ENCODE results near the gene NT5C1B. TPM values are rescaled to one million over a fixed set of nuclear protein-coding genes. Genes with fewer than 3 reads are reported as not detected.

NT5C1B gene
- total and polyA plus RNA-seq, 2 experiments from 2014 or later, result not detected

DNA sequence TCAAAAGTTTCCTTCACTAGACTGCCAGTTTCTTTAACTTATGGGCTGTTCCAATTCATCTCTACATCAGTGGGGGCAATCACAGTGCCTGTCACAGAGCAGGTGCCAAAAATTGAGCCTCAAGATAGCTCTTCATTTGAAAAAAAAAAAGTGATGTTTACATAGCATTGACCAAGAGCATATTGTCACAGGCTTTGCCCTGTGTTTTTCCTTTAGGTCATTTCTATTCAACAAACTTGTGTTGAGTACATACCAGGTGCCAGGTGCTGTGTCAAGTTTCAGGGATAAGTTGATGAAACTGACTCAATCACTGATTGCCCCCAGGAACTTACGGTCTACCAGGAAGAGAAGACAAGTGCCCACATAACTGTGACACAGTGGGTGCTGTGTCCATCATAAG is 22.2 kb upstream of the NT5C1B start:
- DNase-seq (ENCODE audit: low spot score), result no peak
- no peaks in the 10 kb centered on the region for H3F3A ChIP-seq (replicated peaks; ENCODE audit: low read depth)
- H3K9me2 ChIP-seq (ENCODE audit: insufficient read depth), result peaks cover 7% of the 10 kb centered on the region; the same call in 1 of the 2 replicates
- no peak overlapping the region for H3K4me2 ChIP-seq
- Mint-ChIP-seq H3K27me3 (ENCODE audit: insufficient read depth, low read depth, poor library complexity) (no peaks in the 10 kb centered on the region), H3K9me3 (no peaks in the 10 kb centered on the region; the same call in 2 of the 3 replicates), H3K36me3 (ENCODE audit: low read depth) (no peaks in the 10 kb centered on the region), H3K27ac (no peak overlapping the region), H3K4me1 (peaks cover 5% of the 10 kb centered on the region; the same call in 1 of the 3 replicates), H3K4me3 (no peak overlapping the region)
- no peaks in the 10 kb centered on the region for H4K20me1 ChIP-seq (replicated peaks; ENCODE audit: insufficient read depth)
- H2AFZ ChIP-seq, result no peak overlapping the region
- no peak for ATAC-seq
- no peak overlapping the region for H3K27ac ChIP-seq (ENCODE audit: low read depth)
- H3K79me2 ChIP-seq (replicated peaks; ENCODE audit: insufficient read depth), result no peaks in the 10 kb centered on the region
- TF ChIP-seq ZNF114 (CRISPR knock-in tag; IDR thresholded peaks at IDR 0.05), result no peak
- TF ChIP-seq ZNF331 (CRISPR knock-in tag; IDR thresholded peaks at IDR 0.05; ENCODE audit: low read depth), result no peak
- TF ChIP-seq EZH2 (IDR thresholded peaks at IDR 0.05; ENCODE audit: low read depth, unreplicated experiment), result no peak
- TF ChIP-seq, protein P1, sequence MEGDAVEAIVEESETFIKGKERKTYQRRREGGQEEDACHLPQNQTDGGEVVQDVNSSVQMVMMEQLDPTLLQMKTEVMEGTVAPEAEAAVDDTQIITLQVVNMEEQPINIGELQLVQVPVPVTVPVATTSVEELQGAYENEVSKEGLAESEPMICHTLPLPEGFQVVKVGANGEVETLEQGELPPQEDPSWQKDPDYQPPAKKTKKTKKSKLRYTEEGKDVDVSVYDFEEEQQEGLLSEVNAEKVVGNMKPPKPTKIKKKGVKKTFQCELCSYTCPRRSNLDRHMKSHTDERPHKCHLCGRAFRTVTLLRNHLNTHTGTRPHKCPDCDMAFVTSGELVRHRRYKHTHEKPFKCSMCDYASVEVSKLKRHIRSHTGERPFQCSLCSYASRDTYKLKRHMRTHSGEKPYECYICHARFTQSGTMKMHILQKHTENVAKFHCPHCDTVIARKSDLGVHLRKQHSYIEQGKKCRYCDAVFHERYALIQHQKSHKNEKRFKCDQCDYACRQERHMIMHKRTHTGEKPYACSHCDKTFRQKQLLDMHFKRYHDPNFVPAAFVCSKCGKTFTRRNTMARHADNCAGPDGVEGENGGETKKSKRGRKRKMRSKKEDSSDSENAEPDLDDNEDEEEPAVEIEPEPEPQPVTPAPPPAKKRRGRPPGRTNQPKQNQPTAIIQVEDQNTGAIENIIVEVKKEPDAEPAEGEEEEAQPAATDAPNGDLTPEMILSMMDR (conservative IDR thresholded peaks at IDR 0.05; ENCODE audit: low read depth in 2 of 2), result no peak
- no peak for TF ChIP-seq NANOG (IDR thresholded peaks at IDR 0.05; ENCODE audit: borderline replicate concordance)
- TF ChIP-seq JUNB (IDR thresholded peaks at IDR 0.05; ENCODE audit: unreplicated experiment), result no peak
- no peak for TF ChIP-seq POLR2AphosphoS5 (IDR thresholded peaks at IDR 0.05; ENCODE audit: low read depth)
- no peak for TF ChIP-seq STAT1 (IDR thresholded peaks at IDR 0.05; ENCODE audit: unreplicated experiment)
- TF ChIP-seq EZH2phosphoT487 (IDR thresholded peaks at IDR 0.05; ENCODE audit: unreplicated experiment), result no peak
- TF ChIP-seq, protein P2, sequence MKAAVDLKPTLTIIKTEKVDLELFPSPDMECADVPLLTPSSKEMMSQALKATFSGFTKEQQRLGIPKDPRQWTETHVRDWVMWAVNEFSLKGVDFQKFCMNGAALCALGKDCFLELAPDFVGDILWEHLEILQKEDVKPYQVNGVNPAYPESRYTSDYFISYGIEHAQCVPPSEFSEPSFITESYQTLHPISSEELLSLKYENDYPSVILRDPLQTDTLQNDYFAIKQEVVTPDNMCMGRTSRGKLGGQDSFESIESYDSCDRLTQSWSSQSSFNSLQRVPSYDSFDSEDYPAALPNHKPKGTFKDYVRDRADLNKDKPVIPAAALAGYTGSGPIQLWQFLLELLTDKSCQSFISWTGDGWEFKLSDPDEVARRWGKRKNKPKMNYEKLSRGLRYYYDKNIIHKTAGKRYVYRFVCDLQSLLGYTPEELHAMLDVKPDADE (IDR thresholded peaks at IDR 0.05), result no peak
- TF ChIP-seq, protein P3, sequence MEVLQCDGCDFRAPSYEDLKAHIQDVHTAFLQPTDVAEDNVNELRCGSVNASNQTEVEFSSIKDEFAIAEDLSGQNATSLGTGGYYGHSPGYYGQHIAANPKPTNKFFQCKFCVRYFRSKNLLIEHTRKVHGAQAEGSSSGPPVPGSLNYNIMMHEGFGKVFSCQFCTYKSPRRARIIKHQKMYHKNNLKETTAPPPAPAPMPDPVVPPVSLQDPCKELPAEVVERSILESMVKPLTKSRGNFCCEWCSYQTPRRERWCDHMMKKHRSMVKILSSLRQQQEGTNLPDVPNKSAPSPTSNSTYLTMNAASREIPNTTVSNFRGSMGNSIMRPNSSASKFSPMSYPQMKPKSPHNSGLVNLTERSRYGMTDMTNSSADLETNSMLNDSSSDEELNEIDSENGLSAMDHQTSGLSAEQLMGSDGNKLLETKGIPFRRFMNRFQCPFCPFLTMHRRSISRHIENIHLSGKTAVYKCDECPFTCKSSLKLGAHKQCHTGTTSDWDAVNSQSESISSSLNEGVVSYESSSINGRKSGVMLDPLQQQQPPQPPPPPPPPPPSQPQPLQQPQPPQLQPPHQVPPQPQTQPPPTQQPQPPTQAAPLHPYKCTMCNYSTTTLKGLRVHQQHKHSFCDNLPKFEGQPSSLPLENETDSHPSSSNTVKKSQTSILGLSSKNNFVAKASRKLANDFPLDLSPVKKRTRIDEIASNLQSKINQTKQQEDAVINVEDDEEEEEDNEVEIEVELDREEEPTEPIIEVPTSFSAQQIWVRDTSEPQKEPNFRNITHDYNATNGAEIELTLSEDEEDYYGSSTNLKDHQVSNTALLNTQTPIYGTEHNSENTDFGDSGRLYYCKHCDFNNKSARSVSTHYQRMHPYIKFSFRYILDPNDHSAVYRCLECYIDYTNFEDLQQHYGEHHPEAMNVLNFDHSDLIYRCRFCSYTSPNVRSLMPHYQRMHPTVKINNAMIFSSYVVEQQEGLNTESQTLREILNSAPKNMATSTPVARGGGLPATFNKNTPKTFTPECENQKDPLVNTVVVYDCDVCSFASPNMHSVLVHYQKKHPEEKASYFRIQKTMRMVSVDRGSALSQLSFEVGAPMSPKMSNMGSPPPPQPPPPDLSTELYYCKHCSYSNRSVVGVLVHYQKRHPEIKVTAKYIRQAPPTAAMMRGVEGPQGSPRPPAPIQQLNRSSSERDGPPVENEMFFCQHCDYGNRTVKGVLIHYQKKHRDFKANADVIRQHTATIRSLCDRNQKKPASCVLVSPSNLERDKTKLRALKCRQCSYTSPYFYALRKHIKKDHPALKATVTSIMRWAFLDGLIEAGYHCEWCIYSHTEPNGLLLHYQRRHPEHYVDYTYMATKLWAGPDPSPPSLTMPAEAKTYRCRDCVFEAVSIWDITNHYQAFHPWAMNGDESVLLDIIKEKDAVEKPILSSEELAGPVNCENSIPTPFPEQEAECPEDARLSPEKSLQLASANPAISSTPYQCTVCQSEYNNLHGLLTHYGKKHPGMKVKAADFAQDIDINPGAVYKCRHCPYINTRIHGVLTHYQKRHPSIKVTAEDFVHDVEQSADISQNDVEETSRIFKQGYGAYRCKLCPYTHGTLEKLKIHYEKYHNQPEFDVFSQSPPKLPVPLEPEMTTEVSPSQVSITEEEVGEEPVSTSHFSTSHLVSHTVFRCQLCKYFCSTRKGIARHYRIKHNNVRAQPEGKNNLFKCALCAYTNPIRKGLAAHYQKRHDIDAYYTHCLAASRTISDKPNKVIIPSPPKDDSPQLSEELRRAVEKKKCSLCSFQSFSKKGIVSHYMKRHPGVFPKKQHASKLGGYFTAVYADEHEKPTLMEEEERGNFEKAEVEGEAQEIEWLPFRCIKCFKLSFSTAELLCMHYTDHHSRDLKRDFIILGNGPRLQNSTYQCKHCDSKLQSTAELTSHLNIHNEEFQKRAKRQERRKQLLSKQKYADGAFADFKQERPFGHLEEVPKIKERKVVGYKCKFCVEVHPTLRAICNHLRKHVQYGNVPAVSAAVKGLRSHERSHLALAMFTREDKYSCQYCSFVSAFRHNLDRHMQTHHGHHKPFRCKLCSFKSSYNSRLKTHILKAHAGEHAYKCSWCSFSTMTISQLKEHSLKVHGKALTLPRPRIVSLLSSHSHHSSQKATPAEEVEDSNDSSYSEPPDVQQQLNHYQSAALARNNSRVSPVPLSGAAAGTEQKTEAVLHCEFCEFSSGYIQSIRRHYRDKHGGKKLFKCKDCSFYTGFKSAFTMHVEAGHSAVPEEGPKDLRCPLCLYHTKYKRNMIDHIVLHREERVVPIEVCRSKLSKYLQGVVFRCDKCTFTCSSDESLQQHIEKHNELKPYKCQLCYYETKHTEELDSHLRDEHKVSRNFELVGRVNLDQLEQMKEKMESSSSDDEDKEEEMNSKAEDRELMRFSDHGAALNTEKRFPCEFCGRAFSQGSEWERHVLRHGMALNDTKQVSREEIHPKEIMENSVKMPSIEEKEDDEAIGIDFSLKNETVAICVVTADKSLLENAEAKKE (CRISPR knock-in tag; IDR thresholded peaks at IDR 0.05), result no peak
- H3K27me3 ChIP-seq (ENCODE audit: insufficient read depth), result no peaks in the 10 kb centered on the region
- H3K4me1 ChIP-seq (ENCODE audit: insufficient read depth), result no peaks in the 10 kb centered on the region
- H3K36me3 ChIP-seq (ENCODE audit: insufficient read depth), result no peaks in the 10 kb centered on the region
- H3K4me3 ChIP-seq, result no peak overlapping the region
